ENCODE results near the gene PBXIP1. TPM values are rescaled to one million over a fixed set of nuclear protein-coding genes. Genes with fewer than 3 reads are reported as not detected.

Gene PBXIP1
- total and polyA plus RNA-seq, 10 of the 15 experiments (the other 5 are each of a cell fraction or from before 2014, with no cell fraction given) = 0.63 to 25.6 (median 15.4) TPM

GRCh38 chr1:154973344-154974101 lies 17.6 kb upstream of the PBXIP1 start (continued):
- TF ChIP-seq, protein P1, sequence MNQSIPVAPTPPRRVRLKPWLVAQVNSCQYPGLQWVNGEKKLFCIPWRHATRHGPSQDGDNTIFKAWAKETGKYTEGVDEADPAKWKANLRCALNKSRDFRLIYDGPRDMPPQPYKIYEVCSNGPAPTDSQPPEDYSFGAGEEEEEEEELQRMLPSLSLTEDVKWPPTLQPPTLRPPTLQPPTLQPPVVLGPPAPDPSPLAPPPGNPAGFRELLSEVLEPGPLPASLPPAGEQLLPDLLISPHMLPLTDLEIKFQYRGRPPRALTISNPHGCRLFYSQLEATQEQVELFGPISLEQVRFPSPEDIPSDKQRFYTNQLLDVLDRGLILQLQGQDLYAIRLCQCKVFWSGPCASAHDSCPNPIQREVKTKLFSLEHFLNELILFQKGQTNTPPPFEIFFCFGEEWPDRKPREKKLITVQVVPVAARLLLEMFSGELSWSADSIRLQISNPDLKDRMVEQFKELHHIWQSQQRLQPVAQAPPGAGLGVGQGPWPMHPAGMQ (IDR thresholded peaks at IDR 0.05; ENCODE audit: borderline replicate concordance) = no peak
- TF ChIP-seq GATAD2B (conservative IDR thresholded peaks at IDR 0.05; ENCODE audit: low read depth) = no peak
- TF ChIP-seq ZSCAN29 (IDR thresholded peaks at IDR 0.05) = peak; percentile 79
- no peak for TF ChIP-seq IRF3 (IDR thresholded peaks at IDR 0.05)
- no peak for TF ChIP-seq NFYA (IDR thresholded peaks at IDR 0.05; ENCODE audit: borderline replicate concordance, low read depth, low read length)
- TF ChIP-seq FOS (IDR thresholded peaks at IDR 0.05; ENCODE audit: borderline replicate concordance, extremely low read depth, insufficient read length) = no peak
- TF ChIP-seq REST (IDR thresholded peaks at IDR 0.05; ENCODE audit: low read depth, low read length) = no peak
- no peak for TF ChIP-seq HCFC1 (IDR thresholded peaks at IDR 0.05; ENCODE audit: low read length)
- TF ChIP-seq SRF (IDR thresholded peaks at IDR 0.05; ENCODE audit: low read depth in 2 of 2, low read length in 2 of 2) = 0 out of 4 replicates have a peak, but pooled peaks of 1 of the 2 experiments have one; percentile 4
- TF ChIP-seq FOXM1 (IDR thresholded peaks at IDR 0.05; ENCODE audit: low read depth, low read length) = no peak
- TF ChIP-seq POU2F2 (IDR thresholded peaks at IDR 0.05; ENCODE audit: borderline replicate concordance, low read depth, low read length) = no peak
- TF ChIP-seq, protein P2, sequence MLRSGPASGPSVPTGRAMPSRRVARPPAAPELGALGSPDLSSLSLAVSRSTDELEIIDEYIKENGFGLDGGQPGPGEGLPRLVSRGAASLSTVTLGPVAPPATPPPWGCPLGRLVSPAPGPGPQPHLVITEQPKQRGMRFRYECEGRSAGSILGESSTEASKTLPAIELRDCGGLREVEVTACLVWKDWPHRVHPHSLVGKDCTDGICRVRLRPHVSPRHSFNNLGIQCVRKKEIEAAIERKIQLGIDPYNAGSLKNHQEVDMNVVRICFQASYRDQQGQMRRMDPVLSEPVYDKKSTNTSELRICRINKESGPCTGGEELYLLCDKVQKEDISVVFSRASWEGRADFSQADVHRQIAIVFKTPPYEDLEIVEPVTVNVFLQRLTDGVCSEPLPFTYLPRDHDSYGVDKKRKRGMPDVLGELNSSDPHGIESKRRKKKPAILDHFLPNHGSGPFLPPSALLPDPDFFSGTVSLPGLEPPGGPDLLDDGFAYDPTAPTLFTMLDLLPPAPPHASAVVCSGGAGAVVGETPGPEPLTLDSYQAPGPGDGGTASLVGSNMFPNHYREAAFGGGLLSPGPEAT (IDR thresholded peaks at IDR 0.05; ENCODE audit: low read depth) = no peak; the same call in 1 of the 2 replicates
- TF ChIP-seq BCL3 (IDR thresholded peaks at IDR 0.05; ENCODE audit: borderline replicate concordance, insufficient read depth, low read depth, low read length, poor library complexity, severe bottlenecking) = no peak
- TF ChIP-seq RUNX3 (IDR thresholded peaks at IDR 0.05; ENCODE audit: low read length) = no peak
- TF ChIP-seq TAF1 (IDR thresholded peaks at IDR 0.05; ENCODE audit: borderline replicate concordance, low read depth, low read length) = peak; percentile 69
- TF ChIP-seq, protein P3, sequence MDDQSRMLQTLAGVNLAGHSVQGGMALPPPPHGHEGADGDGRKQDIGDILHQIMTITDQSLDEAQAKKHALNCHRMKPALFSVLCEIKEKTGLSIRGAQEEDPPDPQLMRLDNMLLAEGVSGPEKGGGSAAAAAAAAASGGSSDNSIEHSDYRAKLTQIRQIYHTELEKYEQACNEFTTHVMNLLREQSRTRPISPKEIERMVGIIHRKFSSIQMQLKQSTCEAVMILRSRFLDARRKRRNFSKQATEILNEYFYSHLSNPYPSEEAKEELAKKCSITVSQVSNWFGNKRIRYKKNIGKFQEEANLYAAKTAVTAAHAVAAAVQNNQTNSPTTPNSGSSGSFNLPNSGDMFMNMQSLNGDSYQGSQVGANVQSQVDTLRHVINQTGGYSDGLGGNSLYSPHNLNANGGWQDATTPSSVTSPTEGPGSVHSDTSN (IDR thresholded peaks at IDR 0.05; ENCODE audit: insufficient replicate concordance, low read depth, low read length) = no peak
- no peak for TF ChIP-seq KDM1A (IDR thresholded peaks at IDR 0.05; ENCODE audit: borderline replicate concordance)
